HEK293 (cell line): Measurements from ENCODE around the gene PTGDR2.
A peak's percentile ranks its signal among the peaks of the same experiment; 100 is the strongest.

Source experiments
- CTCF ChIA-PET: fragments of 350-600 bp; formaldehyde crosslinking; extraction: SDS; loops from one replicate; lab custom pipeline; 2021; ENCODE audit warnings: antibody characterized with exemption; lab: Yijun Ruan, JAX
- POLR2A ChIA-PET: fragments of 300-600 bp; formaldehyde crosslinking; extraction: SDS; loops from one replicate; lab custom pipeline; 2020; ENCODE audit warnings: antibody characterized with exemption, inconsistent platforms; lab: Yijun Ruan, JAX
- H3K27ac ChIP-seq: fragments of 200-500 bp; sonication (Bioruptor generic); 2 replicates; pipeline ENCODE4 v1.5.1; 2014; ENCODE audit warnings: low read depth, low read length, control low read depth, inconsistent platforms; ENCODE audit errors: extremely low read depth
- H3K36me3 ChIP-seq, 2 experiments: fragments of 200-500 bp in 1 of 2; sonication (Bioruptor generic) in 1 of 2; 1 replicate in 1 of 2; 2 replicates in 1 of 2; pipeline ENCODE4 v1.5.1; 2014 to 2017; ENCODE audit warnings: inconsistent platforms in 2 of 2, low read length in 2 of 2; ENCODE audit not compliant: control insufficient read depth in 2 of 2, insufficient read depth in 1 of 2
- H3K4me1 ChIP-seq: fragments of 200-500 bp; sonication (Bioruptor generic); 2 replicates; pipeline ENCODE4 v1.5.1; 2014; ENCODE audit warnings: mild to moderate bottlenecking, low read length, inconsistent platforms; ENCODE audit not compliant: control insufficient read depth, insufficient read depth
- H3K4me3 ChIP-seq: 2 replicates; pipeline ENCODE4 v1.5.1; 2011; ENCODE audit warnings: low read depth, mild to moderate bottlenecking, control low read depth, low read length, moderate library complexity
- H3K9me3 ChIP-seq: fragments of 200-500 bp; sonication (Bioruptor generic); 2 replicates; pipeline ENCODE4 v1.5.1; 2014; ENCODE audit warnings: low read depth, low read length, inconsistent platforms; ENCODE audit not compliant: control insufficient read depth, insufficient read depth
- EGR2 ChIP-seq: fragments of 450-650 bp; formaldehyde crosslinking; IDR thresholded peaks from 2 replicates; pipeline ENCODE4 v1.5.1; 2016; ENCODE audit warnings: low read depth, missing biosample characterization, missing genetic modification characterization
- GLIS1 ChIP-seq: fragments of 450-650 bp; formaldehyde crosslinking; IDR thresholded peaks from 2 replicates; pipeline ENCODE4 v1.5.1; 2016; ENCODE audit warnings: missing biosample characterization, missing genetic modification characterization
- GLIS2 ChIP-seq: fragments of 450-650 bp; formaldehyde crosslinking; IDR thresholded peaks from 2 replicates; pipeline ENCODE4 v1.5.1; 2016; ENCODE audit warnings: missing biosample characterization, missing genetic modification characterization
- PATZ1 ChIP-seq: fragments of 450-650 bp; formaldehyde crosslinking; IDR thresholded peaks from 2 replicates; pipeline ENCODE4 v1.5.1; 2016; ENCODE audit warnings: missing biosample characterization, missing genetic modification characterization
- SCRT2 ChIP-seq: fragments of 450-650 bp; formaldehyde crosslinking; IDR thresholded peaks from 2 replicates; pipeline ENCODE4 v1.5.1; 2016; ENCODE audit warnings: missing biosample characterization, missing genetic modification characterization
- SP2 ChIP-seq: fragments of 450-650 bp; formaldehyde crosslinking; IDR thresholded peaks from 2 replicates; pipeline ENCODE4 v1.5.1; 2016; ENCODE audit warnings: missing biosample characterization, missing genetic modification characterization
- ZFHX2 ChIP-seq: fragments of 450-650 bp; formaldehyde crosslinking; conservative IDR thresholded peaks from 2 replicates; pipeline ENCODE4 v1.5.1; 2016; ENCODE audit warnings: missing biosample characterization, missing genetic modification characterization
- ZIC2 ChIP-seq: fragments of 450-650 bp; formaldehyde crosslinking; IDR thresholded peaks from 2 replicates; pipeline ENCODE4 v1.5.1; 2016; ENCODE audit warnings: missing biosample characterization, missing genetic modification characterization
- ZNF449 ChIP-seq: fragments of 450-650 bp; formaldehyde crosslinking; IDR thresholded peaks from 2 replicates; pipeline ENCODE4 v1.5.1; 2017; ENCODE audit warnings: missing biosample characterization, mild to moderate bottlenecking, missing genetic modification characterization, moderate library complexity
- ZNF548 ChIP-seq: fragments of 450-650 bp; formaldehyde crosslinking; IDR thresholded peaks from 2 replicates; pipeline ENCODE4 v1.5.1; 2016; ENCODE audit warnings: missing biosample characterization, missing genetic modification characterization
- ZNF600 ChIP-seq: fragments of 450-650 bp; formaldehyde crosslinking; IDR thresholded peaks from 2 replicates; pipeline ENCODE4 v1.5.1; 2016; ENCODE audit warnings: missing biosample characterization, missing genetic modification characterization
- ZNF610 ChIP-seq: fragments of 450-650 bp; formaldehyde crosslinking; IDR thresholded peaks from 2 replicates; pipeline ENCODE4 v1.5.1; 2016; ENCODE audit warnings: missing biosample characterization, missing genetic modification characterization, borderline replicate concordance
- ZSCAN30 ChIP-seq: fragments of 450-650 bp; IDR thresholded peaks from 2 replicates; pipeline ENCODE4 v1.5.1; 2018; ENCODE audit warnings: missing biosample characterization, mild to moderate bottlenecking, missing genetic modification characterization, moderate library complexity
- TF ChIP-seq, protein P1 (sequence below): fragments of 450-650 bp; formaldehyde crosslinking; IDR thresholded peaks from 2 replicates; pipeline ENCODE4 v1.5.1; 2017; ENCODE audit warnings: missing biosample characterization, missing genetic modification characterization
- TF ChIP-seq, protein P2 (sequence below): fragments of 450-650 bp; formaldehyde crosslinking; IDR thresholded peaks from 2 replicates; pipeline ENCODE4 v1.5.1; 2016; ENCODE audit warnings: missing biosample characterization, missing genetic modification characterization

Gene PTGDR2

GRCh38 chr11:60844870-60845221 lies 10.9 kb downstream of the PTGDR2 start:
- H3K27ac ChIP-seq, result no peak overlapping the region
- 0 out of 2 replicates have a peak, but pooled peaks have one; percentile 12 for TF ChIP-seq SP2 (tag by site-specific recombination)
- TF ChIP-seq, protein P1, sequence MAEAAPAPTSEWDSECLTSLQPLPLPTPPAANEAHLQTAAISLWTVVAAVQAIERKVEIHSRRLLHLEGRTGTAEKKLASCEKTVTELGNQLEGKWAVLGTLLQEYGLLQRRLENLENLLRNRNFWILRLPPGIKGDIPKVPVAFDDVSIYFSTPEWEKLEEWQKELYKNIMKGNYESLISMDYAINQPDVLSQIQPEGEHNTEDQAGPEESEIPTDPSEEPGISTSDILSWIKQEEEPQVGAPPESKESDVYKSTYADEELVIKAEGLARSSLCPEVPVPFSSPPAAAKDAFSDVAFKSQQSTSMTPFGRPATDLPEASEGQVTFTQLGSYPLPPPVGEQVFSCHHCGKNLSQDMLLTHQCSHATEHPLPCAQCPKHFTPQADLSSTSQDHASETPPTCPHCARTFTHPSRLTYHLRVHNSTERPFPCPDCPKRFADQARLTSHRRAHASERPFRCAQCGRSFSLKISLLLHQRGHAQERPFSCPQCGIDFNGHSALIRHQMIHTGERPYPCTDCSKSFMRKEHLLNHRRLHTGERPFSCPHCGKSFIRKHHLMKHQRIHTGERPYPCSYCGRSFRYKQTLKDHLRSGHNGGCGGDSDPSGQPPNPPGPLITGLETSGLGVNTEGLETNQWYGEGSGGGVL, result no peak
- TF ChIP-seq, all 188 proteins: peak for 1
- CTCF ChIA-PET, result interaction anchor here (0.7 to 3.7 kb wide), 3 partner anchors 54 to 343 kb away, joined by 3 to 17 read pairs (median 3); no protein-coding TSS in a partner anchor
- H3K9me3 ChIP-seq, result no peaks in the 10 kb centered on the region
- no peaks in the 10 kb centered on the region for H3K4me1 ChIP-seq
- H3K4me3 ChIP-seq, result no peak overlapping the region
- POLR2A ChIA-PET, result no interaction called here
- H3K36me3 ChIP-seq, result peaks cover 0 to 39% of the 10 kb centered on the region in 2 experiments; a peak in 1 of 3 replicates

- ChIA-PET CTCF (interaction anchor here (0.7 to 3.7 kb wide), 7 partner anchors 13 to 343 kb away, joined by 3 to 17 read pairs (median 3); no protein-coding TSS in a partner anchor), POLR2A (no interaction called here)
- Histone ChIP-seq H3K36me3 (peaks cover 0 to 33% of the 10 kb centered on the region in 2 experiments; a peak in 1 of 3 replicates), H3K27ac (no peak overlapping the region), H3K4me3 (peak overlapping the region; percentile 88), H3K9me3 (no peaks in the 10 kb centered on the region), H3K4me1 (no peaks in the 10 kb centered on the region)
- TF ChIP-seq GLIS2 (peak; percentile 45), ZIC2 (tag by site-specific recombination) (0 out of 2 replicates have a peak, but pooled peaks have one; percentile 12), GLIS1 (tag by site-specific recombination) (peak; percentile 56), EGR2 (tag by site-specific recombination) (peak; percentile 54; the same call in 1 of the 2 replicates), ZNF600 (tag by site-specific recombination) (0 out of 2 replicates have a peak, but pooled peaks have one; percentile 36), ZSCAN30 (tag by site-specific recombination) (no peak), SP2 (tag by site-specific recombination) (peak; percentile 20; the same call in 1 of the 2 replicates), ZNF449 (no peak), PATZ1 (tag by site-specific recombination) (0 out of 2 replicates have a peak, but pooled peaks have one; percentile 20), ZNF548 (tag by site-specific recombination) (no peak), ZNF610 (no peak), SCRT2 (tag by site-specific recombination) (0 out of 2 replicates have a peak, but pooled peaks have one; percentile 44), ZFHX2 (tag by site-specific recombination) (peak; percentile 41; the same call in 1 of the 2 replicates)
- TF ChIP-seq, protein P2, sequence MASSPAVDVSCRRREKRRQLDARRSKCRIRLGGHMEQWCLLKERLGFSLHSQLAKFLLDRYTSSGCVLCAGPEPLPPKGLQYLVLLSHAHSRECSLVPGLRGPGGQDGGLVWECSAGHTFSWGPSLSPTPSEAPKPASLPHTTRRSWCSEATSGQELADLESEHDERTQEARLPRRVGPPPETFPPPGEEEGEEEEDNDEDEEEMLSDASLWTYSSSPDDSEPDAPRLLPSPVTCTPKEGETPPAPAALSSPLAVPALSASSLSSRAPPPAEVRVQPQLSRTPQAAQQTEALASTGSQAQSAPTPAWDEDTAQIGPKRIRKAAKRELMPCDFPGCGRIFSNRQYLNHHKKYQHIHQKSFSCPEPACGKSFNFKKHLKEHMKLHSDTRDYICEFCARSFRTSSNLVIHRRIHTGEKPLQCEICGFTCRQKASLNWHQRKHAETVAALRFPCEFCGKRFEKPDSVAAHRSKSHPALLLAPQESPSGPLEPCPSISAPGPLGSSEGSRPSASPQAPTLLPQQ, result peak; percentile 85
- TF ChIP-seq, protein P1, result peak; percentile 72
These were observed 11.5 kb downstream of the PTGDR2 start for GRCh38 chr11:60844045-60844869.
